HTERT RPE-1 (cell line): ENCODE results near the gene ADAM8.

Experiments
- in situ Hi-C: fragments of 300-500 bp; cut with MboI; formaldehyde crosslinking; loops from 4 replicates; pipeline ENCODE4 v1.14.3; 2020; ENCODE audit warnings: low sequenced_read_pairs

The ADAM8 gene

DNA sequence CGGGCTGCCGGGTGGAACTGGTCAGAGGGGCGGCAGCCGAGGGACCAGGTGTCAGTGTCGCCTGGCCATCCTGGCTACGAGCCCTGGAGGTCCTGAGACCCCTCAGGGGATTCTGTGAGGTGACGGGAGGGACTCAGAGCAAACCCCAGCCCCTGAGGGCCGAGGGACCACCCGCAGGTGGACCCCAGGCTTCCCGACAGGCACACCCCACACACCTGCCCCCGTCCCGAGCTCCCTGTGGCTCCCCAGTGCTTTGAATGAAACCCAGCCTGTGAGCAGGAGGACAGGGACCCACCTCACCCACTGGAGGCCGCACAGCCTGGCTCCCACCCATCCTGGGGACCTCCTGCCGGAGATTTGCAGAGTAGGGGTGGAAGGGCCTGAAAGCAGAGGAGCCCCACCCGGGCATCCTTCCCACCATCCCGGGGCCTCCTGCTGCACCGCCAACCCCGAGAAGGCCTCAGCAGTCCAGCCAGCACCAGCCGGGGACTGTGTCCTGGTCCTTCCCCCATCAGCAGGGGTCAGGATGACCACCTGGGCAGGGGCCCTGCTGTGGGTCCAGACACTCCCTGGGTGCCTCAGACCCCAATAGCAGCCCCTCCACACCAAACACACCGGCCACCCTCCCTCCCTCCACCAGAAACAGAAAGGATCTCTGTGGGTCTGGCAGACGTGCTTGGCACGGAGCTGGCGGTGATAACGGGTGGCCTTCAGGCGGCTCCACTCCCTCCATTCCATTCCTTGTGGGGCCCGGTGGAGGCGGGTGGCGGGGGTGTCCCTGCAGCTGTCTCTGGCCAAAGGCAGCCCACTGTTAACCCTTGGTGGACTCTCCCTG is 25.1 kb downstream of the ADAM8 start:
- in situ Hi-C loops, result no loop called here

- in situ Hi-C loops, result no loop called here
Measured at GRCh38 chr10:133249975-133250754, 26.5 kb downstream of the ADAM8 start.

DNA sequence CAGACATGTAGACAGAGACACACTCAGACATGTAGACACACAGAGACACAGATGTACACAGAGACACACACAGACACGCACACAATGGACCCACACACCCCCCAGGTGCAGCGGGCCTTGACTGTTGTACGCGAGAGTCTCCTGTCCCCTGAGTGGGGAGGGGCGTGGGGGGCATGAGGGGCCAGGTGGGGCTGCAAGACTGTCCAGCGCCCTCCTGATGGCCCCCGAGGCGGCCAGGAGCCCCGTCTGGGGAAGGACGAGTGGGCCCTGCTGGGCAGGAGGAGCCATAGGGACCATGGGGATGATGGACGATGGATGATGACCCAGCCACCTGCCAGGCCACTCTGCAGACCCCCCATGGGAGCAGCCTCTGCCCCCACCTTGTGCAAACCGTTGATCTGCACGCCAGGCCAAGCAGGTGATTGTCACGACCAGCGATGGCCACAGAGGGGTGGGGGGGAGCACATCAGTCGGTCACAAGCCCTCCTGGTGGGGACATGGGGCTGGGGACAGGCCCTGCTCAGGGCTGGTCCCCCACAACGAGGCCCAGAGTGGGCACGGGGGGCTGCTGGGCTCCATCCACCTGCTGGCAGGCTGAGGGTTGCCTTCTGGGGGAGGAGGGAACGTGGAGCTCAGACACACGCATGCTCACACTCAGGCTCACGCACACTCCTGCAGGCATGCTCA is 27.4 kb downstream of the ADAM8 start:
- in situ Hi-C loops, result no loop called here

- in situ Hi-C loops, result no loop called here
Measured at GRCh38 chr10:133248334-133248715, 28.3 kb downstream of the ADAM8 start.

GRCh38 chr10:133247681-133248333 is 28.9 kb downstream of the ADAM8 start:
- in situ Hi-C loops, result no loop called here

DNA sequence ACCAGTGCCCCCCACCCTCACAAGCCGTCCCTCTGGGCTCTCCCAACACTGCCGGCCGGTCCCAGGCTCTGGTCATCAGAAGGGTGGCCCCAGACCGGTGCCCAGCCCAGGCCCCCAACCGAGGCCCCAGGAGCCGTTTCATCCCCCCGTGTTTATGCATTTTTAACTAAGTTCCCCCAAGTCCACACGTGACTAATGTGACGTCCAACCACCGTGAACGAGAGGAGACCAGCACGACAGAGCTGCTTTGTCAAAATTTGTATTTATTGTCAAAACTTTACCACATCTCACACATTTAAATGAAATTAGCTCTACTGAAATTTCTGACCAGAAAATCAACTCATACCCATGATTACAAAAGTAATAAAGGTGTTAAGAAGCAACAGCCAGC is 30.4 kb downstream of the ADAM8 start:
- in situ Hi-C loops, result no loop called here

- in situ Hi-C loops, result no loop called here
Measured at GRCh38 chr10:133245439-133246235, 31.0 kb downstream of the ADAM8 start.

GRCh38 chr10:133243593-133243992 is 33.1 kb downstream of the ADAM8 start:
- in situ Hi-C loops, result no loop called here

GRCh38 chr10:133242611-133243356 is 33.9 kb downstream of the ADAM8 start:
- in situ Hi-C loops, result no loop called here

GRCh38 chr10:133241501-133242205 is 35.0 kb downstream of the ADAM8 start:
- in situ Hi-C loops, result no loop called here

DNA sequence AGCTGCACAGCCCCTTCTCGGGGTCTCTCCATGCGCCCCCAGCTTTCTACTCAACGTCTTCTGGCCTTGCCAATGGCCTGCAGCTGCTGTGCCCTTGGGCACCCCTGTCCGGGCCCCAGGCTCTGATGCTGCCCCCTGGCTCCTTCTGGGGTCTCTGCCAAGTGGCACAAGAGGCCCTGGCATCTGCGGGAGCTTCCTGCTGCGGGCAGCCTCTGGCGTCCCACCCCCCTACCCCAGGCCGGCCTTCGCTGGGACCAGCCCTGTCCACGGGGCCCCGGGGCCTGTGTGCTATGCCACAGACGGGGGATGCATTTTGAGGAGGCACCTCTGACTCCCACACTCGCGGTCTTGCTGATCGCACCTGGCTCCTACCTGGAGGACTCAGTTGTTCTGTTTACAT is 36.7 kb downstream of the ADAM8 start:
- in situ Hi-C loops, result no loop called here

DNA sequence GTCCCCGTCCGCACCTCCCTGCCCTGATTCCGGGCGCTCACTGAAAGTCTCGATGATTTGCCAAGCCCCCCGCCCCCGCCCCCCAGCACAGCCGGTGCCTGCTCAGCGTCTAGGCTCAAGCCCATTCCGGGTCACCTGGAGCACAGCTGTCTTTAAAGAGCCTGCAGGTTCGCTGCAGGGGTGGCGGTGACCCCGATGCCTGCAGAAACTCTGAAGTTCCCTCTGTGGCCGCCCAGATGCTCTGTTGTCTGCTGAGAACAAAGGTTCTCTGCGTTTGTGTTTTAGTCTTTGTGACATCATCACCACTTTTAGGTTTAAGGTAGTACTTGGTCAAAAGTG is 38.2 kb downstream of the ADAM8 start:
- in situ Hi-C loops, result no loop called here

DNA sequence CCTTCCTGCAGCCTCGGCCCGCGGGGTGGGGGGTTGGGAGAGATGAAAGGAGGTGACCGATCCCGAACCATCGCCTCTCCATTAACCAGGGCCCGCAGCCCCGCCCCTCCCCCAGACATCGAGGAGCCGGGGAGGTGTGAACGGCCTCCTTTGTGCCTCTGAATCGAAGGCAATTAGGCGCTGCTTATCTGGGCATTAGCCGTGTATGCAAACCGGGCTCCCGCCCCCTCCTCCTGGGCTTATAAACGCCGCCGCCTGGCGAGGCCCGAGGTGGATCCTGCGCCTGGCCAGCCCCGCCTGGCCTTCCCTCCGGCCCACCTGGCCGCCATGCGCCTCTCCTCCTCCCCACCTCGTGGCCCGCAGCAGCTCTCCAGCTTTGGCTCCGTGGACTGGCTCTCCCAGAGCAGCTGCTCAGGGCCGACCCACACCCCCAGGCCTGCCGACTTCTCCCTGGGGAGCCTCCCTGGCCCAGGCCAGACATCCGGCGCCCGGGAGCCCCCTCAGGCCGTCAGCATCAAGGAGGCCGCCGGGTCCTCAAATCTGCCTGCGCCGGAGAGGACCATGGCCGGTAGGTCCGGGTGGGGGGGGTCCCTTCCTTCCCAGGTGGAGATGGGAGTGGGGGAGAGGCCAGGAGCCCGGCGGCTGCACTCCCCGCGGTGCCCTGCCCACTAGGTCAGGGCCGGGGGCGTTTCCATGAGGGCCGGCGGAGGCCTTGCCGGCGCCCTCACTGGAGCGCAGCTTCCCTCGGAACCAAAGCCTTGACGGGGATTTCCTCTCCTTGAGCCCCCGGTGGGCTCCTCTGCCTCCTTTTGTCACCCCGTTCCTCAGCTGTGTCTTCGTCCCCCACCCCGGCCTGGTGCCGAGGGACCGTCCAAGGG is 38.8 kb downstream of the ADAM8 start, which contains the start of gene VENTX:
TSS of gene VENTX (plus strand) at position 268 of the 878 bp plus-strand sequence. CDS start at position 328, 60 bp downstream.
- in situ Hi-C loops, result no loop called here

DNA sequence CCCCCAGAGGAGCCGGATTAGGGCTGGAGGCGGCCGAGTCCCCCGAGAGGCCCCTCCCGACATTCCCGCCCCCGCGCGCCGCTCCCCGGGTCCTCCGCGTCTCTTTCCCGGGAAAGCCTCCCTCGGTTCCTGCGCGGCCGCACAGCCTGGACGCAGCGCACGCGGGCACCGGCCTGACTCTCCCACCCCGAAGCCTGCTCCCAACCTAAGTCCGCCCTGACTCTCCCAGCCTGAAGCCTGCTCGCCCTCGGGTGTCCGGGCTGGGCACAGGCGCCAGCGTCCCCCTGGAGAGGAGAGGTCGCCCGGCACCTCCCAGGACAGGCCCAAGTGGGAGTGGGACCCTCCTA is 39.5 kb downstream of the ADAM8 start:
- in situ Hi-C loops, result no loop called here

DNA sequence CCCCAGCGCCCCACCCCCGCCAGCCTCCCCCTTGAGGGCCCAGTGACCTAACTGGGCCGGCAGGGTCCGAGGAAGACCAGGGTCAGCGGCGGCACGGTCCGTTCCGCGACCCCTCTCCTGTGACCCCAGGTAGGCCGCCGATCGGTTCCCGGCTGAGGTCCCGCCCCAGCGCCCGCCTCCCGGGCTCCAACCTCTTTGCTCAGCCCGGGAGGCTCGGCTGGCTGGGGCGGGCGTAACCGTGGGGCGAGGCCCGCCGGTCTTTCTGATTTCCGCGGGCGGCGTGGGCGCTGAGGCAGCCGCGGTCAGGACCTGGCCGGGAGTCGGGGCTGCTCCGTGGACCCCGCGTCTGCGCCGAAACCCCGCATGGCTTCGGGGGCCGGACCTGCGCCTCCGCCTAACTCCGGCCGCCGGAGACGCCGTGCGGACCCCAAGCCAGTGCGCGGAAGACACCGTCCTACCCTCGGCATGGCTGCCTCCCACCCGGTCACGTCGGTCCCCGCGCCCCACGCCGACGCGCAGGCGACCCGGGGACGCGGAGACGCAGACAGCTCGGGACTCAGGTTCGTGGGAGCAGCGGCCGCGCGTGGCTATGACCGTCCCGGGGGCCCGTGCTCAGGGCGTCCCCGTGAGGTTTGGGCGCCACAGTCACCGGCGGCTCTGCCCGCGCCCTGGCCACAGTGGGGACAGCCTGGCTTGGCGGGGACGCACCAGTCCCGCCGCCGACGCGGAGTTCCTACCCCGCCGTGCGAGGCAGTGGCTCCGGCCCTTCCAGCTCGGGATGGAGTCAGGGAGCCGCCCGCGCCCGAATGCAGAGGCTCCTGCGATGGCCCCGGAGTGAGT is 40.0 kb downstream of the ADAM8 start:
- in situ Hi-C loops, result no loop called here

DNA sequence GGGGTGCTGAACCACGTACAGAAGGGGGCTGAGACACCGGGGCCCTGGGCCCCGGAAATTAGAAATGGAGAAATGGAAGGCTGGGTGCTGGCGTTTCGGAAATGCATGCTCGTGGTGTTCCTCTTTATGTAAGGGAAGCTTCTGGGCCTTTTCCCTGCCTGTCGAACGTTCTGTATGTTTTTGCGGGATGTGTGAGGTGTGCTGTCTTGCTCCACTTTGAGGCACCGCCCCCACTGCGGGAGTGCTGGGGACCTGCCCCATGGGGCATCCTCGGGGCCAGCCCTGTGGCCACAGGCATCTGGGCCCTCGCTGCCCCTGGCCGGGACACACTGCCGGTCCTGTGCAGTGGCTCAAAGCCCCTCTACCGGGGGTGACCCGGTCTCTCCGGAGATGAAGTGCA is 40.7 kb downstream of the ADAM8 start:
- in situ Hi-C loops, result no loop called here

GRCh38 chr10:133235265-133235855 is 41.3 kb downstream of the ADAM8 start:
- in situ Hi-C loops, result no loop called here
